Effector CD8-positive, alpha-beta T cell (primary cell): Measurements from ENCODE around the gene TAF11L12.
"Not testable (repeated sequence)": the region's sequence is repeated elsewhere in the genome, so short reads cannot be mapped to it uniquely, and the experiment has no call there.

Experiments
- DNase-seq: peaks from one replicate; lab custom pipeline; 2025; lab: John Stamatoyannopoulos, UW
- total RNA-seq, 4 experiments: gene quantifications; one replicate each; lab custom pipeline; 2026; lab: John Stamatoyannopoulos, UW

TAF11L12 gene
- total RNA-seq: 0 reads per million in 4 experiments

- DNase-seq: not testable (repeated sequence)
Measured at GRCh38 chr5:17610092-17610491, at the start of gene TAF11L12. Gene TAF11L12, plus strand, starts transcription at chr5:17610392.

DNA sequence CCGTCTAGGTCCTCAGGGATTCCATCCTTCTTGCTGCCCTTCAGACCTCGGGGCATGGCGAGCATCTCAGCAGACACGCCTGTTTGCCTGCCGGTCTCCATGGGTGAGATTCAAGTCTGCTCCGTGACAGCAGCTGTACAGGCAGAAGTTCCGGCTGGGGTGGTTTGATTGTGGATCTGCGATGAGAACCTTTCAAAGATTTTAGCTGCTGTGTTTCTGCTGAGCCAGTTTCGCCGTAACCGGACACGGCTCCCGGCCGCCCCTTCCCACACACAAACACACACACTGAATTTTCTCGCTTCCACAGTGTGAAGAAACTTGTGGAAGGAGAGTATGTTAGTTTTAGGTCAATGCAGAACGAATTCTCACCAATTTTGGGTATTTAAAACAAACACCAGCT is 24.5 kb upstream of the TAF11L12 start, which contains the start of gene TAF11L7:
Gene TAF11L7 (minus strand): TSS at position 101 of the 400 bp plus-strand sequence.
- not testable (repeated sequence) for DNase-seq

GRCh38 chr5:17590860-17591259 is 19.3 kb upstream of the TAF11L12 start, which contains the start of gene TAF11L8:
Gene TAF11L8, minus strand, starts transcription at chr5:17590960.
- DNase-seq: not testable (repeated sequence)

DNA sequence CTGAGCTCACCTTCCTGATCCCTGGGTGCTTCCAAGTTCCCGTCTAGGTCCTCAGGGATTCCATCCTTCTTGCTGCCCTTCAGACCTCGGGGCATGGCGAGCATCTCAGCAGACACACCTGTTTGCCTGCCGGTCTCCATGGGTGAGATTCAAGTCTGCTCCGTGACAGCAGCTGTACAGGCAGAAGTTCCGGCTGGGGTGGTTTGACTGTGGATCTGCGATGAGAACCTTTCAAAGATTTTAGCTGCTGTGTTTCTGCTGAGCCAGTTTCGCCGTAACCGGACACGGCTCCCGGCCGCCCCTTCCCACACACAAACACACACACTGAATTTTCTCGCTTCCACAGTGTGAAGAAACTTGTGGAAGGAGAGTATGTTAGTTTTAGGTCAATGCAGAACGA is 15.9 kb upstream of the TAF11L12 start, which contains the start of gene TAF11L9:
Gene TAF11L9 (minus strand): TSS at position 140 of the 400 bp plus-strand sequence.
- DNase-seq: not testable (repeated sequence)

- DNase-seq: not testable (repeated sequence)
Measured at GRCh38 chr5:17597728-17598127, 12.5 kb upstream of the TAF11L12 start, which contains the start of gene TAF11L10. Gene TAF11L10, minus strand, starts transcription at chr5:17597828.

- DNase-seq: not testable (repeated sequence)
Measured at GRCh38 chr5:17603880-17604279, 6.3 kb upstream of the TAF11L12 start, which contains the start of gene TAF11L11. Gene TAF11L11, plus strand, starts transcription at chr5:17604183.

GRCh38 chr5:17604951-17605350 is 5.2 kb upstream of the TAF11L12 start:
- no peak for DNase-seq

GRCh38 chr5:17607461-17607860 is 2.7 kb upstream of the TAF11L12 start:
- DNase-seq: not testable (repeated sequence)

- no peak for DNase-seq
Measured at GRCh38 chr5:17614872-17615605, 4.8 kb downstream of the TAF11L12 start.

DNA sequence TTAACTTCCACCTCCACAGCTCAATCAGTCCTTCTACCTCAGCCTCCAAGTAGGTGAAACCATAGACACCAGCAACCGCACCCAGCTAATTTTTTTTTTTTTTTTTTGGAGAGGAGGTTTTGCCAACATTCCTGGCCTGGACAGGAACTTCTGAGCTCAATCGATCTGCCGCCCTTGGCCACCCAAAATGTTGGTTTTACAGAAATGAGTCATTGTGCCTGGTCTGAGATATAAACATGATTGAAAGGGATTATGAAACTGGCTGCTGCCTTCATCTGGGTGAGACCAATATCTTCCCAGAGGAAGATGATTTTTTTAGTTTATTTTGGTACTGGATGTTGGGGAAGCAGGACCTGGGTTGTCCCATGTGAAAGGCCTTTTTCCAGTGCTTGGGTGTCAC is 9.2 kb downstream of the TAF11L12 start:
- no peak for DNase-seq

DNA sequence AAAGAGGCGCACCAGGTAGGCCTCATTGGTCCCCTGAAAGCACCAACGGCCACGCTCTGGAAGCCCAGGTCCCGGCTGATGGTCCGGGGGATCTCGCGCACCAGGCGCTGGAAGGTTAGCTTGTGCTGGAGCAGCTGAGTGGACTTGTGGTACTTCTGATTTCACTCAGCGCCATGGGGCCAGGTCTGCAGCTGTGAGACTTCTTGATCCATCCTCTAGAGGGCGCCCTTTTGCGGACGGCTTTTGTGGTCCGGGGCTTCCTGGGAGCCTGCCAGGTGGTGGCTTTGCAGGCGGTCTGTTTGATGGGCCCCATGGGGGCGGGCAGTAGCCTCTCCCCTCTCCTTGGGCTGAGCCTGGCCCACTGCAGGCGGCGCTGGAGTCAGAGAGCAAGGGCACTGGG is 10.4 kb downstream of the TAF11L12 start:
- no peak for DNase-seq

DNA sequence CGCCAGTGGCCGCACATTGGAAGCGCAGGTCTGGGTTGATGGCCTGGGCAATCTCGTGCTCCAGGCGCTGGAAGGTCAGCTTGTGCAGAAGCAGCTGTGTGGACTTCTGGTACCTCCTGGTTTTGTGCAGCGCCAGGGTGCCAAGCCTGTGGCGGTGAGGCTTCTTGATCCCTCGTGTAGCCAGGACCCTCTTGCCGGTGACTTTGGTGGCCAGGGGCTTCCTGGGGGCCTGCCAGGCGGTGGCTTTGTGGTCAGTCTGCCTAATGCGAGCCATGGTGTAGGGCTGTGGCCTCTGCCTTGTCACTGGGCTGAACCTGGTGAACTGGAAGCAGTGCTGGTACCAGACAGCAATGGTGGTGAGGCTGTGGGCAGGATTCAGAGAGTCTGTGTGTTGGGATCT is 15.5 kb downstream of the TAF11L12 start:
- no peak for DNase-seq

DNA sequence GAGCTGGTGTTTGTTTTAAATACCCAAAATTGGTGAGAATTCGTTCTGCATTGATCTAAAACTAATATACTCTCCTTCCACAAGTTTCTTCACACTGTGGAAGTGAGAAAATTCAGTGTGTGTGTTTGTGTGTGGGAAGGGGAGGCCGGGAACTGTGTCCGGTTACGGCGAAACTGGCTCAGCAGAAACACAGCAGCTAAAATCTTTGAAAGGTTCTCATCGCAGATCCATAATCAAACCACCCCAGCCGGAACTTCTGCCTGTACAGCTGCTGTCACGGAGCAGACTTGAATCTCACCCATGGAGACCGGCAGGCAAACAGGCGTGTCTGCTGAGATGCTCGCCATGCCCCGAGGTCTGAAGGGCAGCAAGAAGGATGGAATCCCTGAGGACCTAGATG is 21.6 kb downstream of the TAF11L12 start, which contains the start of gene TAF11L13:
Gene TAF11L13 (plus strand): TSS at position 301 of the 400 bp plus-strand sequence.
- not testable (repeated sequence) for DNase-seq

- no peak for DNase-seq
Measured at GRCh38 chr5:17634160-17634559, 24.0 kb downstream of the TAF11L12 start, which contains the start of gene TAF11L14. Gene TAF11L14, plus strand, starts transcription at chr5:17634460.

DNA sequence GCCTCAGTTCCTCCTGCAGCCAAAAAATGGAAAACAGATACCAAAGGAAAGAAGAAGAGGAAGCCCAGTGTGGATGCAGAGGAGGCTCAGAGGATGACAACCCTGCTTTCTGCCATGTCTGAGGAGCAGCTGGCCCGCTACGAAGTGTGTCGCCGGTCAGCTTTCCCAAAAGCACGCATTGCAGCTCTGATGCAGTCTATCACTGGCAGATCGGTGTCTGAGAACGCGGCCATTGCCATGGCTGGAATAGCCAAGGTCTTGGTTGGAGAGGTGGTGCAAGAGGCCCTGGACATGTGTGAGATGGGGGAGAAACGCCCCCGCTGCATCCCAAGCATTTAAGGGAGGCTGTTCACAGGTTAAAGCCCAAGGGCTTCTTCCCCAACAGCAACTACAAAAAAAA is 39.0 kb downstream of the TAF11L12 start:
- DNase-seq: not testable (repeated sequence)

DNA sequence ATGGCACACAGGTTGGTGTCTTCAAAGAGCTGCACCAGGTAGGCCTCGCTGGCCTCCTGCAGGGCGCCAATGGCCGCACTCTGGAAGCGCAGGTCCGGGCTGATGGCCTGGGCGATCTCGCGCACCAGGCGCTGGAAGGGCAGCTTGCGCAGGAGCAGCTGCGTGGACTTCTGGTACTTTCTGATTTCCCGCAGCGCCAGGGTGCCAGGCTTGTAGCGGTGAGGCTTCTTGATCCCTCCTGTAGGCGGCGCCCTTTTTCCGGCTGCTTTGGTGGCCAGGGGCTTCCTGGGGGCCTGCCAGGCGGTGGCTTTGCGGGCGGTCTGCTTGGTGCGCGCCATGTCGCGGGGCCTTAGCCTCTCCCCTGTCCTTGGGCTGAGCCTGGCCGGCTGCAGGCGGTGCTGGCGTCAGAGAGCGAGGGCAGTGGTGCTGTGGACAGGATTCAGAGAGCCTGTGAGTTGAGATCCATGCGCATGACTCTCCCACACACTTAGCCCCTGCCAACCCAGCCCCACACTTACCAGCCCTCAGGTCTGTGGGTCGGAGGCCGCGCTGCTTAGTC is 45.1 kb downstream of the TAF11L12 start:
- DNase-seq: not testable (repeated sequence)

- DNase-seq: no peak
Measured at GRCh38 chr5:17655921-17656320, 45.7 kb downstream of the TAF11L12 start.
